CD8-positive, alpha-beta memory T cell (primary cell): ENCODE results near the gene RAE1. TPM values are rescaled to one million over a fixed set of nuclear protein-coding genes. Genes with fewer than 3 reads are reported as not detected.

Experiments
- CTCF ChIA-PET: fragments of 350-600 bp; sonication (Branson Sonifier 250); formaldehyde crosslinking; loops from one replicate; lab custom pipeline; 2021; ENCODE audit warnings: antibody characterized with exemption; lab: Charles Lee
- POLR2A ChIA-PET: fragments of 350-600 bp; sonication (Branson Sonifier 250); formaldehyde crosslinking; loops from one replicate; lab custom pipeline; 2021; ENCODE audit warnings: antibody characterized with exemption; lab: Charles Lee
- DNase-seq, 5 donors: peaks; one replicate each; pipeline versions ENCODE4 v3.0.0 to v3.0.0-alpha.2; 2020 to 2022; ENCODE audit warnings: mixed read lengths in 1 of 5
- H3K27ac ChIP-seq: one replicate; pipeline ENCODE4 v1.7.0; 2013; ENCODE audit warnings: low read depth, mild to moderate bottlenecking, low read length, moderate library complexity
- H3K27me3 ChIP-seq: 2 replicates; pipeline ENCODE4 v1.7.0; 2013; ENCODE audit warnings: low read length, mild to moderate bottlenecking; ENCODE audit not compliant: insufficient read depth, poor library complexity, severe bottlenecking
- H3K36me3 ChIP-seq: 2 replicates; pipeline ENCODE4 v1.7.0; 2013; ENCODE audit warnings: mild to moderate bottlenecking, low read length, moderate library complexity; ENCODE audit not compliant: insufficient read depth
- H3K4me1 ChIP-seq: 2 replicates; pipeline ENCODE4 v1.7.0; 2013; ENCODE audit warnings: mild to moderate bottlenecking, low read length, moderate library complexity; ENCODE audit not compliant: insufficient read depth
- H3K4me3 ChIP-seq: 2 replicates; pipeline ENCODE4 v1.7.0; 2013; ENCODE audit warnings: mild to moderate bottlenecking, low read length
- H3K9me3 ChIP-seq: 2 replicates; pipeline ENCODE4 v1.7.0; 2013; ENCODE audit warnings: mild to moderate bottlenecking, low read length
- H3K27ac Mint-ChIP-seq, 8 donors: one replicate each; pipeline ENCODE4 v1.8.0; 2020 to 2021; ENCODE audit warnings: mixed read lengths in 8 of 8, mild to moderate bottlenecking in 6 of 8, inconsistent platforms in 3 of 8, moderate library complexity in 3 of 8
- H3K27me3 Mint-ChIP-seq, 2 donors: one replicate each; pipeline ENCODE4 v1.8.0; 2020 to 2021; ENCODE audit warnings: mixed read lengths in 2 of 2, mild to moderate bottlenecking in 1 of 2, moderate library complexity in 1 of 2
- H3K36me3 Mint-ChIP-seq, 3 donors: one replicate each; pipeline ENCODE4 v1.8.0; 2020 to 2021; ENCODE audit warnings: mixed read lengths in 3 of 3, inconsistent platforms in 1 of 3, mild to moderate bottlenecking in 1 of 3
- H3K4me1 Mint-ChIP-seq, 3 donors: one replicate each; pipeline ENCODE4 v1.8.0; 2020 to 2021; ENCODE audit warnings: mixed read lengths in 3 of 3, inconsistent platforms in 1 of 3, mild to moderate bottlenecking in 1 of 3
- H3K4me3 Mint-ChIP-seq, 7 donors: one replicate each; pipeline ENCODE4 v1.8.0; 2020 to 2021; ENCODE audit warnings: mixed read lengths in 7 of 7, mild to moderate bottlenecking in 6 of 7, moderate library complexity in 4 of 7, inconsistent platforms in 2 of 7
- H3K9me3 Mint-ChIP-seq, 5 donors: one replicate each; pipeline ENCODE4 v1.8.0; 2020 to 2022; ENCODE audit warnings: mixed read lengths in 5 of 5, mild to moderate bottlenecking in 3 of 5, moderate library complexity in 2 of 5, inconsistent platforms in 1 of 5
- polyA plus RNA-seq: library from polyadenylated mRNA; unstranded; fragments of 300-500 nt; fragmentation: Illumina TruSeq; gene quantifications from one replicate; pipeline ENCODE4 v1.2.3, GENCODE V29; 2021
- total RNA-seq, 2 experiments: library from RNA; stranded (reverse); gene quantifications; one replicate each; pipeline ENCODE4 v1.2.3, GENCODE V29; 2021

RAE1 gene
- total and polyA plus RNA-seq, 3 experiments from 2014 or later, result 40.7 to 52.8 (median 50.2) TPM

DNA sequence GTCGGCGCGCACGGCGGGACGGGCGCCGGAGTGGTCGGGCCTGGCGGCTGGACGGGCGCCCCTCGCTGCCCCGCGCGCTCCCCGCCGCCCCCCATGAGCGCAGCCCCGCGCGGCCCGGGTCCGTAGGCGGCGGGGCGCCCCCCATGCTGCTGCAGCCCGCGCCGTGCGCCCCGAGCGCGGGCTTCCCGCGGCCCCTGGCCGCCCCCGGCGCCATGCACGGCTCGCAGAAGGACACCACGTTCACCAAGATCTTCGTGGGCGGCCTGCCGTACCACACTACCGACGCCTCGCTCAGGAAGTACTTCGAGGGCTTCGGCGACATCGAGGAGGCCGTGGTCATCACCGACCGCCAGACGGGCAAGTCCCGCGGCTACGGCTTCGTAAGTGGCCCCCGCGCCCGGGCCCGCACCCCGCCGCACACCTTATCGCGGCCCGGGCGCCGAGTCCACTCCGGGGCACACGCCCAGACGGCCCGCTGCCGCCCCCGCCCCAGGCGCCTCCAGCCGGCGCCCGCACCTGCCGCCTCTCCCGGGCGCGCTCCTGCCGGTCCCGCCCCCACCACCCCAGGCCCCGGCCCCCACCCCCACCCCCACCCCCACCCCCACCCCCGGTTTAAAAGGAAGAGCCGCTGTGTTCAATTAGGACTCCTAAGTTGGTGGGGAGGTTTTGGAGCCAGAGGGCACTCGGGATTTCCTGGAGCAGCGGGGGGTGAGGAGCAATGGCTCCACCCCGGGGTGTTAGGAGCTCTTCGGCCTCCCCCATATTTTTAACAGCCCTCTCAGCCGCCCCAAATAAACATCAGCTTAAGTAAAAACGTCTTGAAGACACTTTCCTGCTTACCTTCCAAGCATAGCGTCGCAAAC lies 40.6 kb downstream of the RAE1 start:
- peak overlapping the region; percentile 96 for H3K4me3 ChIP-seq
- Mint-ChIP-seq H3K36me3 (peaks cover 9 to 48% (median 12%) of the 10 kb centered on the region in 3 donors), H3K4me1 (peaks cover 50 to 63% (median 51%) of the 10 kb centered on the region in 3 donors), H3K4me3 (peak overlapping the region; percentile 74 to 99 (median 91)), H3K9me3 (peaks cover 0 to 2% (median 0%) of the 10 kb centered on the region in 5 donors), H3K27me3 (peaks cover 0 to 5% of the 10 kb centered on the region in 2 donors), H3K27ac (peak overlapping the region; percentile 90 to 100 (median 99))
- DNase-seq, result peak in 2 of 5 donors; percentile 39 to 65
- ChIA-PET POLR2A (interaction anchor here (0.8 to 3.1 kb wide), 11 partner anchors 13 to 1261 kb away, joined by 3 to 20 read pairs (median 5); partner anchors contain the start of genes PMEPA1, RAE1, VAPB and ZBP1), CTCF (interaction anchor here (0.8 to 3.4 kb wide), 9 partner anchors 10 to 105 kb away, joined by 3 to 13 read pairs (median 7); no protein-coding TSS in a partner anchor)
- H3K4me1 ChIP-seq, result peaks cover 53% of the 10 kb centered on the region
- no peaks in the 10 kb centered on the region for H3K27me3 ChIP-seq
- H3K9me3 ChIP-seq, result no peaks in the 10 kb centered on the region
- H3K27ac ChIP-seq, result peak overlapping the region; percentile 96
- peaks cover 36% of the 10 kb centered on the region for H3K36me3 ChIP-seq

DNA sequence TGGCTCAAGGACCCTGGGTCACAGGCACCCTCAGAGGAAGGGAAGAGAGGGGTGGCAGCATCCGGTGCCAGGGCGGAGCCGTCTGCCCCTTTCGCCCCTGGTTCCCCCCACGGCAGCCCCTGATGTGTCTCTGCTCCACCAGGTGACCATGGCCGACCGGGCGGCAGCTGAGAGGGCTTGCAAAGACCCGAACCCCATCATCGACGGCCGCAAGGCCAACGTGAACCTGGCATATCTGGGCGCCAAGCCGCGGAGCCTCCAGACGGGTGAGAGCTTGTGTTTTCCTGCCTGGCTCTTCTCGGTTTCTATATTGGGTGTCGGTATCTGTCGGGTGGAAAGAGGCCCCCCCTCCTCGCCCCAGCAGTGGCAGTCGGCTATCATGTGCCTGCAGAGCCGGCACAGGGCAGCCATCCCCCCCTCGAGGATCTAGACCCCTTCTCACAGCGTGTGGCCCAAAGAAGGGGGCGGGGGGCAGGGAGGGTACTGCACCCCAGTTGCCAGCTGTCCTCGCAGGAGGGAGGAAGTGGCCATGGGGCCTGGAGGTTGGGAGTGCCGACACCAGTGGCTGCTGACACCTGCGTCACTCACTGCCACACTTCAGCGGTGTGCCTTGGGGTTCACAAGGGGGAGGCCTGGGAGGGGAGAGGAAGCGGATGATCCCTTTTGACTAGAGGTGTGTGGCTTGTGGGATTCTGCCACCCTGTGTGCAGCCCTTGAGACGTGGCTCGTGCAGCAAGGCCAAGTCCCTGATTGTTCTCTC lies 41.6 kb downstream of the RAE1 start:
- H3K27me3 Mint-ChIP-seq, result peaks cover 0 to 5% of the 10 kb centered on the region in 2 donors
- H3K36me3 Mint-ChIP-seq, result peaks cover 11 to 58% (median 12%) of the 10 kb centered on the region in 3 donors
- H3K27ac ChIP-seq, result peak overlapping the region; percentile 96
- peaks cover 45% of the 10 kb centered on the region for H3K36me3 ChIP-seq
- H3K4me1 ChIP-seq, result peaks cover 63% of the 10 kb centered on the region
- ChIA-PET CTCF (interaction anchor here (0.6 to 2.6 kb wide), 8 partner anchors 11 to 906 kb away, joined by 3 to 13 read pairs (median 6); no protein-coding TSS in a partner anchor), POLR2A (interaction anchor here (0.5 to 3.1 kb wide), 15 partner anchors 12 to 1260 kb away, joined by 3 to 20 read pairs (median 5); partner anchors contain the start of genes PMEPA1, RAE1, VAPB and ZBP1)
- H3K27me3 ChIP-seq, result no peaks in the 10 kb centered on the region
- H3K9me3 ChIP-seq, result no peaks in the 10 kb centered on the region
- DNase-seq, result peak; percentile 83 to 96 (median 95)
- no peaks in the 10 kb centered on the region for H3K9me3 Mint-ChIP-seq
- H3K4me3 ChIP-seq, result peak overlapping the region; percentile 96
- H3K4me1 Mint-ChIP-seq, result peaks cover 60 to 73% (median 60%) of the 10 kb centered on the region in 3 donors
- H3K27ac Mint-ChIP-seq, result peak overlapping the region; percentile 90 to 100 (median 99)
- H3K4me3 Mint-ChIP-seq, result peak overlapping the region; percentile 74 to 99 (median 91)

DNA sequence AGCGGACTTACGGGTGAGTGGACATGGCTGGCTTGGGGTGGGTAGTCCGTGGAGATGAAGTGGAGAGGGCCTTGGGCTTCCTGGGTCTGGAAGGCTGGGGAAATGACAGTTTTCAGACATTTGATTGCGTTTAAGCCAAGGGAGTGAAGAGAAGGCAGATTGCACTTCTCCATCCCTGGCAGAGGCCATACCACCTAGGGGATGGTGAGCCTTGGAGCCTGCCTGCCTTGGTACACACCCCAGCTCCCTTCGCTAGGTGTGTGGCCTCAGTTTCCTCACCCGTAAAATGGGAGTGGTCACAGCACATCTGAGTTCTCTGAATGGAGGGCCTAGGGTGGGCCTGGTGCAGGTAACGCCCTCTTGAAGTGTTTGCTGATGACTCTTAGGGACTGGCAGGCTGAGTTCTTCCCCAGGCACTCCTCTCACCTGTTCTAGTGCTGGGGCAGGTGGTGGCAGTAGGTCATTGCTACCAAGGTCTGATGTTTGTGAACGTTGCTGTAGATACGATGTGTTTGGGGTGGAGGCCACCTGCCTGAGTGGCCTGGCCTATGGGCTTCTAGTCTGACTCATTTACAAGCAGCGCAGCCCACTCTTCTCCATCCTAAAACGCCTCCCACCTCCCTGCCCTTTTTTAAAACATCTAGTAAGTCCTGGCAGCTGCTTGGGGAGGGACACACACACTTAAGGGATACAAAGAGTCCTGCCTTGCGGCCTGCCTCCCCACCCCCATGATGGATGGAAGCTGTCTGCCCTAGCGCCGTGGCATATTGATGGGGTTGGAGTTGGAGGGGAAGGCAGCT lies 42.5 kb downstream of the RAE1 start:
- H3K4me3 ChIP-seq, result peak overlapping the region; percentile 96
- peaks cover 66 to 80% (median 66%) of the 10 kb centered on the region in 3 donors for H3K4me1 Mint-ChIP-seq
- ChIA-PET POLR2A (interaction anchor here (0.6 to 3.1 kb wide), 5 partner anchors 39 to 1021 kb away, joined by 5 to 20 read pairs (median 6); partner anchors contain the start of genes PMEPA1 and VAPB), CTCF (interaction anchor here (1.8 to 2.6 kb wide), 2 partner anchors 11 to 42 kb away, joined by 8 to 13 read pairs; no protein-coding TSS in a partner anchor)
- H3K36me3 ChIP-seq, result peaks cover 45% of the 10 kb centered on the region
- H3K27me3 Mint-ChIP-seq, result peaks cover 0 to 11% of the 10 kb centered on the region in 2 donors
- H3K4me1 ChIP-seq, result peaks cover 69% of the 10 kb centered on the region
- no peaks in the 10 kb centered on the region for H3K9me3 ChIP-seq
- peak overlapping the region; percentile 90 to 100 (median 99) for H3K27ac Mint-ChIP-seq
- peak overlapping the region; percentile 96 for H3K27ac ChIP-seq
- H3K9me3 Mint-ChIP-seq, result peaks cover 0 to 1% (median 0%) of the 10 kb centered on the region in 5 donors
- peak overlapping the region; percentile 74 to 99 (median 91) for H3K4me3 Mint-ChIP-seq
- peaks cover 12 to 63% (median 12%) of the 10 kb centered on the region in 3 donors for H3K36me3 Mint-ChIP-seq
- DNase-seq, result peak in 2 of 5 donors; percentile 8 to 47
- H3K27me3 ChIP-seq, result no peaks in the 10 kb centered on the region

DNA sequence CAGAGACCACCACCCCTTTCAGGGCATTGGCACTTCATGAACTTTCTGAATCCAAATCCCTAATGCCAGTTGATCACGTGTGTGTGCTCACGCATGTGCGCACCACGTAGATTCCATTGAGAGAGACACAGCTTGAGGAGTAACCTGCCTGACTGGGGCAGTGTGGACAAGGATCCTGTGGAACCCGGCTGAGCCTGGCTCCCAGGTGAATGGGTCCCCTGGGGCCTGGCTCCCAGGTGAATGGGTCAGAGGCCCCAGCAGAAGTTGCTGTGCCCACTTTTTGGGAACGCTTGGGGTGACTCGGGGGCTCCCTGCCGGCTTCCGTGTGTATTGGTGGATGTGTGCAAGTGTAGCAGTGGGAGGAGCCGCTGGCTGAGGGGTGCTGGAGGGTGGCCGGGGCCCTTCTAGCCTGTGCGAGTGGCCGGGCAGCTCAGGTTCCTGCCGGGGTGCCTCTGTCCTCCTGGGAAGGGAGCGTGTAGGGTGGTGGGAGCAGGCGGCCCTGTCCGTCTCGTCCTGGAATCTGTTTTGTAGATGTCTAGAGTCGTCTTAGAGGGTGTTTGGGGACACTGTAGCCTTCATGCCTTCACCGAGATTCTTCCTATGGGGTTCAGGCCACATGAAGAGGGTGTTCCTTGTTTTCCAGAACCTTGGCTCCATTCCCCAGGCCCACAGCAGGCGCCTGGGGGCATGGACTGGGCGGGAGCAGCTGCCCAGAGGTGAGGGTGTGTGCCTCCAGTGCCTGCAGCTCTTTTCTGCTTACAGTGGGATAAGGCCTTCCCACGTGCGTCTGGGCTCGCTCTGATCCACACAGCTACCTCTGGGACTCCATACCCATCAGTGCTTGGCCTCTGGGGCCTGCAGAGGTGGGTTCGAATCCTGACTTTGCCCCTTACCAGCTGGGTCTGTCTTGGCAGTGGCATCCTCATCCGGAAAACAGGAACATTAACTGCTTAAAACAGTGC lies 43.3 kb downstream of the RAE1 start:
- peak overlapping the region; percentile 96 for H3K4me3 ChIP-seq
- Mint-ChIP-seq H3K27ac (peak overlapping the region; percentile 90 to 100 (median 98)), H3K4me1 (peaks cover 71 to 83% (median 71%) of the 10 kb centered on the region in 3 donors), H3K4me3 (peak overlapping the region; percentile 74 to 99 (median 91)), H3K36me3 (peaks cover 12 to 72% (median 15%) of the 10 kb centered on the region in 3 donors), H3K9me3 (peaks cover 0 to 1% (median 0%) of the 10 kb centered on the region in 5 donors), H3K27me3 (peaks cover 0 to 16% of the 10 kb centered on the region in 2 donors)
- no peaks in the 10 kb centered on the region for H3K9me3 ChIP-seq
- ChIA-PET CTCF (interaction anchor here (1.8 kb wide), 1 partner anchor 41 kb away, joined by 8 read pairs; no protein-coding TSS in a partner anchor), POLR2A (interaction anchor here (2.0 kb wide), 1 partner anchor 41 kb away, joined by 7 read pairs; no protein-coding TSS in a partner anchor)
- peak in 1 of 5 donors; percentile 35 for DNase-seq
- H3K27me3 ChIP-seq, result no peaks in the 10 kb centered on the region
- H3K27ac ChIP-seq, result no peak overlapping the region
- peaks cover 45% of the 10 kb centered on the region for H3K36me3 ChIP-seq
- peaks cover 78% of the 10 kb centered on the region for H3K4me1 ChIP-seq

DNA sequence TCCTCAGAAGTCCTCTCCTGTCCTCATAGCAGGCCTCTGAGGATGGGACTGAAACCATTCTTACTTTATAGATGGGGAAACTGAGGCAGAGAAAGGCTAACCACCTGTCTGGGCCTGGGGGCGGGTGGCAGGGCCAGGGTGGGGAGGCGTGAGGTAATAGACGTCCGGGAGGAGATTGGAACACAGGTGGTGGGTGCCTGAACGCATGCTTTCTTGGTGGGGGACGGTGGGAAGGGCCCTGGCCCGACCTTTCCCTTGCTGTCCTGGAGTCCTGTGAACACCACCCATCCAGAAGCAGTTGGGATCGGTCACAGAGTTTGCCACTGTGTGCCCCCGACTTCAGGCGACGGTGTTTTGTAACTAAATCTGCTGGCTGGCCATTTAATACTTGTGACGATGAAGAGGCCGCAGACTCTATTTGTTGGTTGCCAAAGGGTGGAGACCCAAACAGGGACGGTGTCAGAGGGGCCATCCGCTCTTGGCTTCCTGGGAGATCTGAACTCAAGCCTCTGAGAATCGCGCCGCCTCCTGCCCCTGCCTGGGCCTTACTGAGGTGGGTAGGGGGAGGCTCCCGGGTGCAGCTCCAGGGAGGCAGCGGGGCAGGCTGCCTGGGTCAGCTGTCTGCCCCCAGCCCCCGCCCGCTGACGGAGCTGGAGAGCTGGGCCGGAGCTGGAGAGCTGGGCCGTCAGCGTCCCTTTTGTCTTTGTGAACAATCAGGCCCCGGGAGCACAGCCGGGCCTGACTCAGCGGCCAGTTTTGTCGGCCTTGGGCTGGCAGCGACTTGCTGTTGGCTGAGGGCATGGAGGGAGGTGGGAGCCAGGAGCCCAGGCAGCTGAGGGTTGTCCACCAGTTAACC lies 44.3 kb downstream of the RAE1 start:
- Histone ChIP-seq H3K36me3 (peaks cover 54% of the 10 kb centered on the region), H3K9me3 (no peaks in the 10 kb centered on the region), H3K4me3 (no peak overlapping the region), H3K27me3 (no peaks in the 10 kb centered on the region), H3K27ac (no peak overlapping the region), H3K4me1 (peaks cover 78% of the 10 kb centered on the region)
- H3K4me1 Mint-ChIP-seq, result peaks cover 72 to 83% (median 75%) of the 10 kb centered on the region in 3 donors
- peaks cover 0 to 16% of the 10 kb centered on the region in 2 donors for H3K27me3 Mint-ChIP-seq
- ChIA-PET POLR2A (no interaction called here), CTCF (interaction anchor here (1.8 kb wide), 1 partner anchor 40 kb away, joined by 8 read pairs; no protein-coding TSS in a partner anchor)
- peaks cover 0 to 1% (median 0%) of the 10 kb centered on the region in 5 donors for H3K9me3 Mint-ChIP-seq
- H3K27ac Mint-ChIP-seq, result peak overlapping the region in 5 of 8 donors; percentile 74 to 99 (median 96)
- peak overlapping the region in 6 of 7 donors; percentile 34 to 88 (median 54) for H3K4me3 Mint-ChIP-seq
- DNase-seq, result peak in 2 of 5 donors; percentile 18 to 42
- H3K36me3 Mint-ChIP-seq, result peaks cover 12 to 79% (median 15%) of the 10 kb centered on the region in 3 donors
